NOMO-1 treated with DMSO at 0.1 percent for 48 hours (cell line): ENCODE data around the gene PAPPA2.
"Not testable (repeated sequence)": the region's sequence is repeated elsewhere in the genome, so short reads cannot be mapped to it uniquely, and the experiment has no call there.

Experiments
- DNase-seq: peaks from one replicate; lab custom pipeline; 2025; ENCODE audit not compliant: unreplicated experiment; lab: John Stamatoyannopoulos, UW

The PAPPA2 gene

DNA sequence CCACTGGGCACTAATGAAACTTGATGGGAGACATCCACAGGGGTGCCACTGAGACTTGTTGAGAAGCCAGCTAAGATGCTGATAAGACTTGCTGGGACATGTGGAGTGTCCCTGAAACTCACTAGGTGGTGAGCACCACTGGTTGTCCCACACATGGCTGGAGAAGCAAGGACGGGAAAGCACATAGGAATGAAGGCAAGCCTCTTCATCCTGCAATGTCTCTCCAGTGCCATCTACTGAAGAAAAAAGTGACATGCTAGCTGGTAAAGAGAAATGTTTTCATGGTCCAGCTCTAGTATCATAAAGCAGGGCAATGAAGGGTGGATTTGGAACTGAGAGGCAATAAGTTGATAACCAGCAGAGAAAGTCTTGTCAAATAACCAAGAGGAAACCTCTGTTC, 283.0 kb downstream of the PAPPA2 start:
- DNase-seq = no peak

- DNase-seq = no peak
Measured at GRCh38 chr1:176752505-176752904, 289.5 kb downstream of the PAPPA2 start.

GRCh38 chr1:176754676-176755075, 291.7 kb downstream of the PAPPA2 start:
- DNase-seq = no peak

GRCh38 chr1:176756817-176757216, 293.8 kb downstream of the PAPPA2 start:
- not testable (repeated sequence) for DNase-seq

- no peak for DNase-seq
Measured at GRCh38 chr1:176765608-176766007, 302.6 kb downstream of the PAPPA2 start.

GRCh38 chr1:176766779-176767178, 303.8 kb downstream of the PAPPA2 start:
- DNase-seq = no peak

DNA sequence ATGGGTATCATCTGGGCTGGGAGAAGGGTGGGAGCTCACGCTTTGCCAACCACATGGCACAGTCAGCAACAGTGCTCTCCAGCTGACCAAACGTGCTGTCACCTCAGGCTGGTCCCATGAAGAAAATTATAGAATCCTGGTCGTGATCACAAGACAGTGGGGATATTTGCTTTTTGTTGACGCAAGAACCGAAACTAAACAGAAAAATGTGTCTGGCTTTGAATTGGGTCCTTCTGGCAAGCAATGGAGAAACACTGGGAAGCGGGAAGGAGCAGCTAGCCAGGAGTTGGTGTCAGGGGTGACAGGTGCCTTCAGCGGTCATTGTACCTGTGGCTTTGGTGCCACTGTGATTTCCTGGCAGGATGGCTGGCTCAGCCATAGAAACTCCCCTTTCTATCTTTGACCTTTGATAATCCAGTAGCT, 304.8 kb downstream of the PAPPA2 start:
- DNase-seq = no peak

DNA sequence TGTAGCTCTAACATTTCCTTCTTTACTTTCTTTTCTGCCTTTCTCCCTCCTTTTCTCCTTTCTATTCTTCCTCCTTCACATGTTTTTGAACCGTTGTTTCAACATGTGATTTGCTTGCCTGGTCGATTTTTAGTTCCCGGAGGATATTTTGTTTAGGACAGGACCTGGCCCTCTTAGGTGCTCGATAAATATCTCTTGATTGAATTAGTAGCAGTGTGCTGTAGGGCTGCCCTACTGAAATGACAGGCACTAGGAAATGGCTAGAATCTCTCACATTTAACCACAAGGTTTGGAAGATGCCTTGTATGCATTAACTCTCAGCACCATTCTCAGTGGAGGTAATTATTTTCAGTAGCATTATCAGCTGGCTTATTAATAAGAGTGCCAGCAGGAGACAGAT, 305.6 kb downstream of the PAPPA2 start:
- no peak for DNase-seq

DNA sequence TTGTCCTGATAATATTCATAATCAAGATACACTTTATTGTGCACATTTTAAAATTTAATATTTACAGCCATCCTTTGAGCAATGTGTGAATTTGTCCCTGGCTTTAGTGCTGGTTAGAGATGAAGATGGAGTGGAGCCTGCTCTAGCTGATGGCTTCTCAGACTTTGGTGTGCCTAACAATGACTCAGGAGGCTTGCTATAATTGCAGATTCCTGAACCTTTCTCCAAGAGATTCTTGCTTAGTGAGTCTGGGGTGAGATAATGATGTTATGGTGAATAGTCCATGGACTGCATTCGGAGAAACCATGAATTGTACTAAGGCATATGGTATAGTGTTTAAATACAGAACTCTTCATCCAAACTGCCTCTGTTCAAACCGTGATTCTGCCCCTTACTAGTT, 307.1 kb downstream of the PAPPA2 start:
- DNase-seq = no peak

GRCh38 chr1:176773038-176773437, 310.1 kb downstream of the PAPPA2 start:
- DNase-seq = no peak

DNA sequence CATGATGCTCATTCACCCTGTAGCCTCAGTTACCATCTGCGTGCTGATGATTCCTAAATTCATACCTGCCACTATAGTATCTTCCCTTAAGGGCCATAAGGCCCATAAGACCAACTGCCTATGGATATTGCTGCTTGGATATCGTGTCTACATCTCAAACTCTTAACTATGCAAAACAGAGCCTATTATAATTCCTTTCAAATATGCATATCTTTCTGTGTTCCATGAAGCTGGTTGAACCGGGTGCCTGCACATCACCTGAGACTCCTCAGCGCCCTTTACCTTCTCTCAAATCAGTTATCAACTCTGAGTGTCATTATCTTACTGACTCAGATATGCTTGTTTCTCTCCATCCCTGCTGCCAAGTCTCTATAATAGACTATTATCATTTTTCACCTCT, 311.2 kb downstream of the PAPPA2 start:
- DNase-seq = no peak

GRCh38 chr1:176775378-176775777, 312.4 kb downstream of the PAPPA2 start:
- no peak for DNase-seq

DNA sequence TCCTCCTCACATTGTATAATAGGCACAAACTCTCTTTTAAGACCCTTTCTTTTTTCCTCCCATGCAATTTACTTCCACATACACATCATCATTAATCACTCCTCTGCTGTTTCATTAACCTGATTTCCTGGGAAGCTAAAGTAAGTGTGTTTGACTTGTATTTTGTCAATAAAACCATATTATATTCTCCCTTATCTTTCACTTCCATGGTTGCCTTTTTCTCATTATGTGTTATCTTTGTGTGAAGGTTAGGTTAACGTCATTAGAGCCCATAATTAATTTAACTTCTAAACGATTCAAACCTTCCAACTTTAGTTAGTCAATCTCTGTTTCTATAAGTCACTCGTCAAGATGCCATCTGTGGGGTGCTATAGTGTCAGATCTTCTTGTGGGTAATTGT, 313.0 kb downstream of the PAPPA2 start:
- DNase-seq = no peak

DNA sequence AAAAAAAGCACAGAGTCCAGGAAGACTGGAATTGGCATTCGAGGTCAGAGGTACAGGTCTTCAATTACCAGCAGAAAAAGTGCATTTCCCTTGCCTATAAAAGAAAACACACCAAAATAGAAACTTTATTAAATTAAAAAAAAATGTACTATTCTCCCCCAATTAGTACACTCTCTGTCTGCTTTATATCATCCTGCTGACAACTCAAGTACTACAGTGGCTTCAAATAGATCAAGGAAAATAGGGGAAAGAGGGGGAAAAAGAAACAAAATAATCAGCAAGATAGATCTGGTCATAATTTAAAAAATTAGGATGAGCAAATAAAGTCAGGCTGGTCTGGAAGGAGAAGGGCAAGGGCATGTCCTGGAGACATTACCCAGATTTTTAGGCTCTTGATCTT, 315.1 kb downstream of the PAPPA2 start:
- no peak for DNase-seq

GRCh38 chr1:176779992-176780328, 317.0 kb downstream of the PAPPA2 start:
- no peak for DNase-seq

GRCh38 chr1:176783309-176783708, 320.3 kb downstream of the PAPPA2 start:
- DNase-seq = no peak

GRCh38 chr1:176785056-176785455, 322.1 kb downstream of the PAPPA2 start:
- no peak for DNase-seq

DNA sequence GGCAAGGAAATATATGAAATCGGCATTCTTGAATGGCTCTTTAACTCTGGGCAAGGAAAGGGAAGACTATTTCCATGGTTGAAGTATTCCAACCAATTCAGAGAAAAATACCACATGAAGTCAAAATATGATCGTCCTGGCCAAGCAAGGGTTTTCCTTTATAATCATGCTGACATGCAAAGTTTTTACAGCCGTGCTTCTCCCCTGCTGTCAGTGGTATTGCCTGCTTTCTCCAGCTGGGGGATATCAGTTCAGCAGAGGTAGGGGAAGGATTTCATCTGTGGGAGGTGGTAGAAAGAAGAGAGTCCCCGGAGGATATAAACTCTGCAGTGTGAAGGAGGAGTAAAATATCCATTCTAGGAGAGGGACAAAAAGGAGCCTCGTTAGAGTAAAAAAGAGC, 322.8 kb downstream of the PAPPA2 start:
- DNase-seq = no peak

DNA sequence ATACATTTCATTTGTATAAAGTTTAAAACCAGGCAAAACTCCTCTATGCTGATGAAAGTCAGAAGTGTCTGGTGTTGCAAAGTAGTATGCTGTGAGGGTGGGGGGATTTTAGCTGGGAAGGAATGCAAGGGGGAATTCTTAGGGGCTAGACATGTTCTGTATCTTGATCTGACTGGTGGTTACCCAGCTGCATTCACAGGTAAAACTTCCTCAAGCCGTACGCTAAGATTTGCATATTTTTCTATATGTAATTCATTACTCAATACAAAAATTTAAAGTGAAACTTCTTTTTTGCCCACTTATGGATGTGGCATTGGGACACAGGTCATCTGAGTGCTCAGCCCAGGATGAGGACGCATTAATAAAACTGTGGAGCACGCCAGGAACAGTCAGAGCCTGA, 323.3 kb downstream of the PAPPA2 start:
- DNase-seq = no peak

DNA sequence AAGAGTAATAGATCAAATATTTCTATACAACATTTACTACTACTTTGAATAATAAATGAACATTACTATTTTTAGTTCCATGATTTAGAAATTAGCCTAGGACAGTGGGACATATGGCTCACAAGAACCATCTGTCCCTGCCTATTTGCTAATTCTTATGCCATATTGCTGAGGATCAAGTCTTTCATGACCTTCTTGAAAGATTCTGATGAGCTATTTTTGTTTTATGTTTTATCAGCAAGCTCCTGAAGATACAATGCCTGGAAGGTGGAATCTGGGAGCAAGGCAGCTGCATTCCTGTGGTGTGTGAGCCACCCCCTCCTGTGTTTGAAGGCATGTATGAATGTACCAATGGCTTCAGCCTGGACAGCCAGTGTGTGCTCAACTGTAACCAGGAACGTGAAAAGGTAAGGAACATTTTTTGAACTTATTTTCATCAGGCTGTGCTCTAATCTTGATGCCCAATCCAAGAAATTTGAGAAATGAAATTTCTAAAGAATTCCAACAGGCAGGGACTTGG, 326.7 kb downstream of the PAPPA2 start:
- DNase-seq = no peak

GRCh38 chr1:176790786-176791185, 327.8 kb downstream of the PAPPA2 start:
- no peak for DNase-seq

GRCh38 chr1:176791906-176792305, 328.9 kb downstream of the PAPPA2 start:
- DNase-seq = no peak

GRCh38 chr1:176794897-176795508, 332.0 kb downstream of the PAPPA2 start:
- DNase-seq = no peak
